Stimulated activated CD8-positive, alpha-beta memory T cell treated with anti-CD3 and anti-CD28 coated beads, Interleukin-2, amount 100 ng/mL, for 48 hours (primary cell): Measurements from ENCODE around the gene PACSIN3.
A peak's percentile ranks its signal among the peaks of the same experiment; 100 is the strongest.
"Not testable (repeated sequence)": the region's sequence is repeated elsewhere in the genome, so short reads cannot be mapped to it uniquely, and the experiment has no call there.

Experiments
- DNase-seq, 2 donors: peaks; one replicate each; pipeline ENCODE4 v3.0.0-alpha.2; 2020; ENCODE audit warnings: low read depth in 2 of 2

The PACSIN3 gene

DNA sequence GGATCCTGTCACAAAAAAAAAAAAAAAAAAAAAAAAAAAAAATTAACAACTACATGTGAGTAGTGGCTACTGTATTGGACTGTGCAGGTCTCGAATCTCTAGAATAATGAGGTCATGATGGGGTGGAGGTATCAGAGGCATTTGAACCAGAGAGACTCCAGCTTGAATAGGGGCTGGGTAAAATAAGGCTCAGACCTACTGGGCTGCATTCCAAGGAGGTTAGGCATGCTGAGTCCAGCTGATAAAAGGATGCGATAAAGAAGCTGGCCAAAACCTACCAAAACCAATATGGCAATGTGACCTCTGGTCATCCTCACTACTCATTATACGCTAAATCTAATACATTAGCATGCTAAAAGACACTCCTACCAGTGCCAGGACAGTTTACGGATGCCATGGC is 5.9 kb upstream of the PACSIN3 start:
- no peak for DNase-seq

DNA sequence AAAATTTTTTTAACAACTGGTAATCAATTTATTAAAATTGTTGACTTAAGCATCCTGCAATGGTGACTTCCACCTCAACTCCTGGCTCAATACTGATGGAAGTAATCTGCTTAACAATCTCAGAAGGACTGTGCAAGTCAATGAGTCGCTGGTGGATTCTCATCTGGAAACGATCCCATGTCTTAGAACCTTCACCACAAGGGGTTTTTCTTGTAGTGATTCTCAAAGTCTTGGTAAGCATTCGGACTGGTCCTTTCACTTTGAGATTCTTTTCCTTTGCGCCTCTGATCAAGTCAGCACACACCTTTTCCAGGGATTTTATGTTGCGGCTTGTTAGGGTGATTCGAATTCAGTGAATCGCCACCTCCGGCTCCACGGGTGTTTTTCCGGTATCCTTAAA is 4.9 kb upstream of the PACSIN3 start:
- DNase-seq = not testable (repeated sequence)

DNA sequence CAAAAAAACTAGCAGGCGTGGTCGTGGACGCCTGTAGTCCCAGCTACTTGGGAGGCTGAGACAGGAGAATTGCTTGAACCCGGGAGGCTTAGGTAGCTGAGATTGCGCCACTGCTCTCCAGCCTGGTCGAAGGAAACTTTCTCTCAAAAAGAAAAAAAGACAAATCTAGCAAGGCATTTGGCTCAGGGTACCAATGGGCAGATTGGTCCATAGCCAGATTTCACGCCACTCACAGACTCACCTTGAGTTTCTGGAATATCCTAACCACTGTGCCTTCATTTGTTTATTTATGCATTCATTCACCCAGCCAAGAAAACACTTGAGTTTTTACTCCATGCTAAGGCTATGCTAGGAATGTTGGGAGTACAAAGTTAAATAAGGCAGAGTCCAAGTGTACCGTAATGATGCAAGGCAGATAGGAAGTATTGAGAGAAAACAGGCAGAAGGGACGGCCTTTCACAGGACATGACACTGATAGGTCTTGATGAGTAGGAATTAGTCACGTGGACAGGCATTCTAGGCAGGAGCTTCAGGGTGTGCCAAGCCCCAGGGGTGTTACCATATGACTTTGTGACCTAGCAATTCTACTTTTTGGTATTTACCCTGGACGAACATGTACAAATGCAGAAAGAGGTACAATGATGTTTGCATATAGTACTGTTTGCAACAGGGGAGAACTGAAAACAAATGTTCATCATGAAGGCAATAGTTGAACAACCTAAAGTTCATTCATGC is 3.0 kb upstream of the PACSIN3 start:
- no peak for DNase-seq

DNA sequence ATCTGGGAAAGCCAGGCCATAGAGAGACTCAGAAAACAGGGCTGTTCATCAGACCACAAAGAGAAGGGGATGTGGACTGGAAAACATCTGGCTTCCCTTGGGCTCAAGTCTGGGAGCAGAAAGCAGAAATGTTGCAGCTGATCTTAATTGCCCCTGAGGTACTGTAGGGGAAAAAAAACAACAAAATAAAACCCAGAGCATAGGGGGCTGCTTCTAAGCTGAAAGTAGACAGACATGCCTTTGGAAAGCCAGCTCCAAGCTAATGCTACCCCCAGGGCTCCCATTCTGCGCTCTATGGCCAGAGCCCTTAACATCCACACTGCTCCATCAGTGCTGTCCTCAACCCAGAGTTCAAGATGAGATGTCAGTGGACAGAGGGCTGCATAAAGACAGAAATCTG is 2.0 kb upstream of the PACSIN3 start:
- DNase-seq = no peak

DNA sequence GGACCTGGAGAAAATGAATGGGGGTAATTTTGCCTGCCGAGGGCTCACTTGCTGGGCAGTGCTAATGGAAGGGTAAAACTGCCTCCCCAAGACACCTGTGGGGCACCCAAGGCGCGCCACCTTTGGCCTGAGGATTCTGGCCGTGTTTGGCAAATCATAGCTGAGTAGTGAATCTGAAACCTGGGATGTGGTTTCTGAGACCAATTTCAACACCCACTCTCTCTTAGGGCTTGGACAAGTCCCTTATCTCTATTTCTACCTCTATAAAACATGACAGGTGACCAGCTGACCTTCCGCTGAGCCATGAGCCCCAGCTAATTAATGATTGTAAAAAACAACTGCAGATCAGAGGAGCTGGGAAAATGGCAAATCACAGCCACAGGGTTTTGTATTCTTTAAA is 1.5 kb upstream of the PACSIN3 start:
- no peak for DNase-seq

DNA sequence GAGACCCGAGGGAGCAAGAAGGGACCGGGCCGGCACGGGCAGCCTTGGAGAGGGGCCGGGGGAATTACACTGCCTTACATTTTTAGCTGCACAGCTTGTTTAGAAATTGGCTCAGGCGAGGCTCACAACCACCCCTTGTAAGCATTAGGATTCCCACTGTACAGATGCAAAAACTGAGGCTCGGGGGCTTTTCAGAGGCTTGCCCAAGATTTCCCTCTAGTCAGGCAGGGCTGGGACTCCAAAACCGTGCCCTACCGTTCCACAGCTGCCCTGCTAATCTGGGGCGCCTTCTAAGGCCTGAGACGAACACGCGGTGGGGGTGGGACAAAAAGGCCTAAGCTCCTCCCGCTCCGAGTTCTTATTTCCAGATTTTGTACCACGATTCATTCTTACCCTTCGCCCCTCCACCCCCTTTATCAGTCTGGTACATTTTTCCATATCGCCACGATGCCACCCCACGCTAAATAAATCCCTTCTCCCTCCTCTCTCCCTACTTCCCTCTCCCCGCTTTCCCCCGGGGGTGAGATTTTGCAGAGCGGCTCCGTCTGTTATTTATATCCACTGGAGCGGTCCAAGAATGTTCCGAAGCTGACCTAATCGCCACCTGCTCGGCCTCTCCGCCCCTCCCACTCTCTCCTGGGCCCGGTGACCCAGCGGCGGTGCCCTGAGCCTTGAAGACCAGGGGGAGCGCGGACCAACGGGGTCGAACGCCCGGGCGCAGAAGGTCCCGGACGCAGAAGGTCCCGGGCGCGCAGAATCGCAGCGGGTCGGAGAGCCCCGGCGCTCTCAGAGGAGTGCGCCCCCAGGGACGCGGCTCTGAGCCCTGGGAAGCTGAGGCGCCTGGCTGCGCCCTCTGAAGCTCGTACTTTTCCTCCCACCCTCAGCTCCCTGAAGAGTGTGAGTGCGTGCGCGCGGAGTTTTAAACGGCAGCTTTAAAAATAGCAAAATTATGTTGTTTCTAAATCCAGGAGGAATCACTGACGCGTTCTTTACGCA is 764 bp upstream of the PACSIN3 start:
- DNase-seq = peak in 1 of 2 donors; percentile 34

DNA sequence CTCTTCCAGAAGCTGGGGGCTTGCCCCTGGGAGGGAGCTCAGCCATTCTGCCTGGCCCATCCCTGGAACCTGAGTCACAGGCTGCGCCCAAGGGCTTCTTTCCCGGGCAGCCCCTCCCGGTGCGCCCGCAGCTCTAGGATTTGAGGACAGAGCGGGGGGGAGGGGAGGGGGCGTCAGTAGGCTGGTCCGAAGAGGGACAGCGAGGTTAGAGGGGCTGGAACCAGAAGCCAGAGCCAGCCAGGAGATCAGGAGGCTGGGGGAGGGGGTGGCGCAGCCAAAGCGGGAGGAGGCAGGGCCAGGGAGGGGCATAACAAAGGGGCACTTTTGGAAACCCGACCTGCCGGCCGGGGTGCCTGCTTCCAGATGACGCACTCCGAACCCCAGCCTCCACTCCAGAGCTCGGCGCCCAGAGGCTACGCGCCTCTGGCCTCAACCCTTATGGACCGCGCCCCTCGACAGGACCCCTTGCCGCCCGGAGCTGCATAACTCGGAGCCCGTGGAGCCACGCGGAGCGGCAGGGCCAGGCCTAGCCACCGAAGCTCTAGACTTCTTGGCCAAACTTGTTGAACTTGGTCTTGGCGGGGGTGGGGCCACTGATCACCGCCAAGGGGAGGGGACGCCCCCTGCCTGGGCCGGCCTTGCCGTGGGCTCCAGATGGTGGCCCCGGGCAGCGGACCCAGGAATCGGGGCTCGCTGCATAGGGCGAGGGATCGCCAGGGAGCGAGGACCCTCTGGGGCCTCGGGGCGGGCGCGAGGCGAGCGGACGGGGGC is 744 bp downstream of the PACSIN3 start:
- no peak for DNase-seq

DNA sequence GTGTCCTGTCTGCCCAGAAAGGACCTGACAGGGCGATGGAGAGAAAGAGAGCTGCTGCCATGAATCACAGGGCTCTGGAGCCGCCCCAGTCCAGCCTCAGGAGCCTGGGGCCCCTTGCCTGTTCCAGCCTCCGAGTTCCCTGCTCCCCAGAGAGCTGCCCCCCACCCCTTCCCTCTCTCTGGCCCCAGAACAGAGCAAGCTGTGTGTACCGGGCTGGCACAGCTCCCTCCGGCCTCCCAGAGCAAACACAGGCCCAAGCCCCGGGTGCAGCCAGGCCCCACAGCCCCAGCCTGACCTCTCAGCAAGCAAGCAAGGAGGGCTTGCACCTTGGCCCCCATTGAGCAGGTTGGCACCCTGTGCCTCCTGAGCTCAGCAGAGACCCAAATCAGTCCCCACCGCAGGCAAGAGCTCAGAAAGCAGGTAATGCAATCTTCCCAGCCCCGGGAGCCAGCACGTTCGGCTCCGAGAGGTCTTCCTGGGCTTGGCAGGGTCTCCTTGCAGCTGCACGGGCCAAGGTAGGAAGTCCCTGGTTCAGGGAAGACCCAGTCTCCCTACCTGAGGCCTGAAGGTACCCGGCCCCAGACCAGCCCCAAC is 1.4 kb downstream of the PACSIN3 start:
- no peak for DNase-seq

DNA sequence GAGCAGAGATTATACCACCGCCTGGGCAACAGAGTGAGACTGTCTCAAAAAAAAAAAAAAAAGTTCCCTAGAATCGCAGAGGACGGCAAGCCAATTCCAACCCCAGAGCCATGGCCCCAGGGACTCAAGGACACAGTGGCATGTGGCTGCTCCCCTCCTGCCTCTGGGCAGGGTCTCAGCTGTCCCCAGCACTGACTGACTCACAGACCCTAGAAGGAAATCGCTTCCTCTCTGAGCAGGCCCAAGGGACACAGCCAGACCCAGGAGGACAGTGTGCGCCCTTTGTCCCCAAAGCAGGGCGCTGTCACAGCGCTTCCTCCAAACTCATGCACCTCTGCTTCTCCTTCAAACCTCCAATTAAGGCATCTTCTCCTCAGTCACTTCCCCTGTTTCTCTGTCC is 2.3 kb downstream of the PACSIN3 start:
- DNase-seq = no peak

DNA sequence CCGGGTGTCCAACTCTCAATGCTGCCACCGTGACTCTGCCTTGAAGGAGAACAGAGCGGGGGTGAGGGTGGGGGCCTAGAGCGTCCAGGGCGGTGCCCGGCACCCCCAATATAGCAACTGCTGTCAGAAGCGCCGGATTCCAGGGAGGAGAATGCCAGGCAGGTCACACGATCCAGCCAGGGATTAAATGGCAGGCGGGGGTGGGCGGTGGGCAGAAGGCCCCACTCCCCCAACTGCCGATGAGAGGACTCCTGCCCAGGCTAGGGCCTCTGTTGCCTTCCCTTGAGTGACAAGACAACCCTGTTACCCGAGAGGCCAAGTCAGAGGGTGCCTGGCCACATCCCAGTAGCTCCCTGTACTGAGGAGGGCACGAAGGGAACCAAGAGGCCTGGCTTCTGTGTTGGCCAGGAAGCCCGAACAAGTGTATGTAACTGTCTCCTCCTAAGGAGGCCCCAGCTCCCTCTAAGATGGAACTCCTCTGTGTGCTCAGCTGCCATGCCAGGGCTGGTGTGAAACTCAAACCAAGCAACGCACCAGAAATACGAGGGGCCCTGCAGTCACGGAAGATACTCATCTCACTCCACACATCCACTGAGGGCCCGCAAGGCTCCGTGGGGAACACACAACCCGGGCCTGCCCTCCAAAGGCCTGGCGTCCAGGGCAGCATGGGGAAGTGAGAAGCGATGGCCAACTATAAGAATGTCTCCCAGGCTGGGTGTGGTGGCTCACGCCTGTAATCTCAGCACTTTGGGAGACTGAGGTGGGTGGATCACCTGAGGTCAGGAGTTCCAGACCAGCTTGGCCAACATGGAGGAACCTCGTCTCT is 3.0 kb downstream of the PACSIN3 start:
- DNase-seq = no peak

DNA sequence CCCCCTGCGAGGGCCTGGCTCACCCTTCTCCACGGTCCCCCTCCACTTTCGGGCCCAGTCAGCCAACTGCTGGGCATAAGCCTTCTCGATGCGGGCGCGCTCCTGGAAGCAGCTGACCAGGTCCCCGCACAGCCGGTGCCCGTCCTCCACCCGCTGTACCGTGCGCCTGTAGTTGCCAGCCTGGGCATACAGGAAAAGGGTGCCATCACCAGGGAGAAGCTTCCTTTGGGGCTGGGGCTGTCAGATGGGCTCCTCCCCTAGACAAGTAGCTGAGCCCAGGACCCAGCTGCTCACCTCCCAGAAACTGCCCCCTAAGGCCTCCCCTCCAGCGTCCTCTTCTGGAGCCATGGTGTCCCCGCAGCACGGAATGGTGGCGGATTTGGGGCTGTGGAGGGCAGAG is 3.9 kb downstream of the PACSIN3 start:
- DNase-seq = no peak

DNA sequence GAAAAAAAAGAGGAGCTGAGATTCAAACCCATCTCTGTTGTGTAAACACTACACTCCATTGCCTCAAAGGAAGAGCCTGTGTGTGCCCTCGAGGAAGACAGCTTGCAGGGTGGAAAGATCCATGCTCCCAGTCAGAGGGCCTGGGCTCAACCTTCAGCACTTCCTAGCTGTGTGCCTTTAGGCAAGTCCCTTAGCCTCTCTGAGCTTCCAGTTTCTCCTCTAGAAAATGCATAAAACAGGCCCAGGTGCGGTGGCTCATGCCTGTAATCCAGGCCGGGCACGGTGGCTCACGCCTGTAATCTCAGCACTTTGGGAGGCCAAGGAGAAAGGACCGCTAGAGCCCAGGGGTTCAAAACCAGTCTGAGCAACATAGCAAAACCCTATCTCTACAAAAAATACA is 5.0 kb downstream of the PACSIN3 start:
- no peak for DNase-seq

DNA sequence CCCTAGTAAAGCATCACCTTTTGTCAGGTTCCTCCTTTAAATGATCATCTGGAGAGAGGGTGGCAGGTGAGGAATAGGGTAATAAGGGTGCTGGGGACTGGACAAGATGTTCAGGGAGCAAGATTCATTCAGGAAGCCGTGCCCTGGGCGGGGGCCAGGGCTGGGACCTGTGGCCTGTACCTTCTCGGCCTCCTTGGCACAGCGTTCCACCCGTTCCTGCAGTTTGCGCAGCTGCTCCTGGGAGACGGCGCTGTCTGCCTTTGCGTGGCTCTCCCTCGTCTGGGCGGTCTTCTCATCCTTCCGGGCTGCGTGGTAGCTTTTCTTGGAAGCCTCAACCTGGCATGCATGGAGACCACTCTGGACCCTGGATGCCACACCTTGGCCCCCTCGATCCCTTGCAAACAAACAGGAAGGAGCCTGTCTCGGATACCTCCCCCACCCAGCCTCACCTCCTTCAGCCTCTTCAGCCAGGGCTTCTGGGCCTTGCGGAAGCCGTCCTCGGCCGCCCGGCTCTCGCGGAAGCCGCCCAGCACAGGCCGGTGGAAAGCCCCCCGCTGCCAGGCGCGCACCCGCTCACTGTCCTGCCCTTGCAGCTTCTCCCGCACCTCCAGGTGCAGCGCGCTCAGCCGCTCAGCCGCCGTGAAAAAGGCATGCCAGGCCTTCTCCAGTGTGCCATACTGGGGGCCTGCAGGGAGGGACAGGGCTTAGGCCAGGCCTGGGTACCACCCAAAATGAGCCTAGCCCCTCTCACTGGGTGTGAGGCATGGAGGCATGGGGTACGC is 6.0 kb downstream of the PACSIN3 start:
- no peak for DNase-seq

DNA sequence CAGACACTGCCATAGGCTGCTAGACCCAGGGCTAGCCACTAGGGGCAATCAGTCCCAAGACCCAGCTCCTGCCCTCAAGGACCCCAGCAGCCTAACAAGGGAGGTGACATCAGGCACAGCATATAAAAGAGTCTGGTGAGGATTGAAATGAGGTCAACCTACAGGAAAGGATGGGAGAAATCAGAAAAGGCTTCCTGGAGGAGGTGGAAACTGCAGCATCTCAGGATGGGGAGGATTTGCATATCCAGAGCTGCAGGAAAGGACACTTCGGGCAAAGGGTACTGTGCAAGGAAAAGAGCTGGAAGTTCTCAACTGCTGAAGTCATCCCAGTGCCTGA is 6.6 kb downstream of the PACSIN3 start:
- peak in 1 of 2 donors; percentile 28 for DNase-seq

DNA sequence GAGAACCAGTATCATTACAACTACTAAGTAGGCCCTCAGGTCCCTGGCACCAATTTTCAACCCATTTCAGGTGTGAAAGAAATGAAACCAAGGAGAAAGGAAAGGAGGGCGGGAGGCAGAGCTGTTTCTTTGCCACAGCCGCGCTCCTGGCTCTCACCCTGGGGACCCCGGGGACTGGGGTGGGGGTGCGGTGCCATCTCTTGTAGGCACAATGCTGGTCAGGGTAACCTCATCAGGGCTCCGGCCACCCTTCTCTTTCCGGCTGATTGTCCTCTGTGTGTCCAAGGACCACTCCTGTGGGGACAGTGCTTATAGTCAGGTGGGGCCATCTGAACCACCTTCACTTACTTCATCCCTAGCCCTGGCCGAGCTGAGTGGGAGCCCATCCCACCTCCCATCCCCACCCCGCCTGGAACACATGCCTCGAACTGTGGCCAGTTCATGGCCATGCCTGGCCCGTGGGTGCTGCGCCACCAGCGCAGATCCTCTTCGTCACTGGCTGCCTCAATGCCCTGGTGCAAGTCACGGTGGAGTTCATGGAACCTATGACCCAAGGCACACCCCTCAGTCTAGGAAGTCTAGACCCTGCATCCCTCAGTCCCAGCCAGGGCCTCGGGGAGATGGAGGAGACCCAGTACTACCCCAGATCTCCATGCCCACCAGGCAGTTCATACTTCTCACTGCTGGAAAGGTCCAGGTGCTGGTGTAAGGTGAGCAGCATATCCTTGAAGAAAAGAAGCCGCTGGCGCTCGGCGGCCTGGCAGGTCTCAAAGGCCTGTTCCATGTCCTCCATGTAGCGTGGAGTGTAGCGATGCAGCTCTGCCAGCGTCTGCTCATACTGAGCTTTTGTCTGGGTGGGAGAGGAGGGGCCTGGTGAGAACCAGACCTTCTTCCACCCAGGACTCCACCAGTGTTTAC is 7.2 kb downstream of the PACSIN3 start:
- DNase-seq = no peak

DNA sequence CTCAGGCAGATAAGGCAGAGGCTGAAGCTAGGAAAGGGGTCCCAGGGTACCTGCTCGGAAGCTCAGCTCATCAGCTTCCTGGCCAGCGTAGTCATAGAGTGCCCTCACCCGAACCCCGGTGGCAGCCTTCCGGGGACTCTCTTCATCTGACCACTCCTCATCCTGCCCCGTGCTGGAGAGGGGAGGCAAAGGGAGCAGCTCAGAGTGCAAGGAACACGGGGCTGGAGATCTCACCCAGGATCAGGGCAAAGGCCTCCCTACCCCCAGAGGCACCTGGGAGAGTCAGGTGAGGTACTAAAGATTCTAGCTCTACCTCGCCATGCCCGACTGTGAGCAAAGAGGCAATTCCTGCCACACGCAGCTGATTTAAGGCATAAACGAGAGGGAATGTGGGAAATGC is 7.9 kb downstream of the PACSIN3 start:
- no peak for DNase-seq

DNA sequence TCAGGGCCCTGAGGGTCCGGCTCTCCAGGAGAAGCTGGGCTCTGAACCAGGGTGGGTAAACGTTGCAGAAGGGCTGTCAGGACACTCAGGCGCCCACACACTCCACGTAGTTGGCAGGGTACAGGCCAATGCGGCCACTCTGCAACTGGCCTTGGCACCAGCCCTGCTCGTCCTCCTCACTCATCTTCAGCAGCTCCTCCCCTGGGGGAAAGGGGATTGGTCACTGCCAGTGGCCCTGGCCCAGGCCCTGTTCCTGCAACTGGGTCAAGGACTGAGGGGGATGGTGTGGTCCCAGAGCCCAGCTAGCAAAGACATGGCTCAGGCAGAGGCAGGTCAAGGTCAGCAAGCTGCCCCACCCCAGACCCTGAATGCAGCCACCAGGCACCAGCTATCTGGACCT is 8.4 kb downstream of the PACSIN3 start:
- no peak for DNase-seq

DNA sequence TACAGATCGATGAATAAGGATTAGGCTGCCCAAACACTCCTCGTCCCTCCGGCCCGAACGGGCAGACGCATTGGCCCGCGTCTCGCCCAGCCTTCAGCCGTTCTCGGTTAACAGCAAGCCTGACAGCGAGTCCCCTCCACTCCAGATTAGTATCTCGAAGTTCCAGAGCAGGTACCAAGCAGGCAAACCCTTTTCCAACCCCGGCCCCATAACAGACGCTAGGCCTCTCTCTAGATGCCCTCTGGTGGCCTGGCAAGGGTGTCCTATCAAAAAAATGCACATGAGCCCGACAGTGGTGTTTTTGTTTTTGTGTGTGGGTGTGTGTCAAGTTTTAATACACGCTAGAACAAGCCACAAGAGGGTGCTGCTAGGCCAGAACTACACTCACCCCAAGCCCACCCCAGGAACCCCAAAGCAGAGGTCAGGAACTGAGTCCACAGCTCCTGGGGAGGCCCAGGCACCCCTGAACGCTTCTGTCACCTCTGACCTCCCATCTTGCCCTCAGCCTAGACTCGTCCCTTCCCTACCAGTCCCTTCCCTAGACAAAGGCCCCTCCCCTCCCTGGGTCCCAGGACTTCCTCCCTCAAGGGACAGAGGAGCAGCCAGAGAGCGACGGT is 8.9 kb downstream of the PACSIN3 start:
- peak; percentile 39 to 44 for DNase-seq
